A673 (cell line): ENCODE measurements around the gene MGLL.

Source experiments
- EZH2 ChIP-seq: fragments of 200-600 bp; sonication (generic); IDR thresholded peaks from 2 replicates; pipeline ENCODE4 v1.6.1; 2017; ENCODE audit warnings: borderline replicate concordance, low read depth, mild to moderate bottlenecking, mixed read lengths, antibody characterized with exemption, low read length; ENCODE audit not compliant: poor library complexity, severe bottlenecking
- TF ChIP-seq, protein P1 (sequence below): fragments of 300-800, 200-600 bp; sonication (generic); conservative IDR thresholded peaks from 2 replicates; pipeline ENCODE4 v1.5.1; 2017; ENCODE audit warnings: low read depth, mild to moderate bottlenecking, antibody characterized with exemption, low read length, moderate library complexity, mixed read lengths

GRCh38 chr3:127712461-127712860 lies 109.9 kb downstream of the MGLL start:
- TF ChIP-seq, protein P1, sequence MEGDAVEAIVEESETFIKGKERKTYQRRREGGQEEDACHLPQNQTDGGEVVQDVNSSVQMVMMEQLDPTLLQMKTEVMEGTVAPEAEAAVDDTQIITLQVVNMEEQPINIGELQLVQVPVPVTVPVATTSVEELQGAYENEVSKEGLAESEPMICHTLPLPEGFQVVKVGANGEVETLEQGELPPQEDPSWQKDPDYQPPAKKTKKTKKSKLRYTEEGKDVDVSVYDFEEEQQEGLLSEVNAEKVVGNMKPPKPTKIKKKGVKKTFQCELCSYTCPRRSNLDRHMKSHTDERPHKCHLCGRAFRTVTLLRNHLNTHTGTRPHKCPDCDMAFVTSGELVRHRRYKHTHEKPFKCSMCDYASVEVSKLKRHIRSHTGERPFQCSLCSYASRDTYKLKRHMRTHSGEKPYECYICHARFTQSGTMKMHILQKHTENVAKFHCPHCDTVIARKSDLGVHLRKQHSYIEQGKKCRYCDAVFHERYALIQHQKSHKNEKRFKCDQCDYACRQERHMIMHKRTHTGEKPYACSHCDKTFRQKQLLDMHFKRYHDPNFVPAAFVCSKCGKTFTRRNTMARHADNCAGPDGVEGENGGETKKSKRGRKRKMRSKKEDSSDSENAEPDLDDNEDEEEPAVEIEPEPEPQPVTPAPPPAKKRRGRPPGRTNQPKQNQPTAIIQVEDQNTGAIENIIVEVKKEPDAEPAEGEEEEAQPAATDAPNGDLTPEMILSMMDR, result no peak
- TF ChIP-seq EZH2, result no peak
